ENCODE measurements around the gene DPPA5. TPM values are rescaled to one million over a fixed set of nuclear protein-coding genes. Genes with fewer than 3 reads are reported as not detected.

The DPPA5 gene
- total RNA-seq, 1 experiment from 2014 or later = 1.2 TPM

DNA sequence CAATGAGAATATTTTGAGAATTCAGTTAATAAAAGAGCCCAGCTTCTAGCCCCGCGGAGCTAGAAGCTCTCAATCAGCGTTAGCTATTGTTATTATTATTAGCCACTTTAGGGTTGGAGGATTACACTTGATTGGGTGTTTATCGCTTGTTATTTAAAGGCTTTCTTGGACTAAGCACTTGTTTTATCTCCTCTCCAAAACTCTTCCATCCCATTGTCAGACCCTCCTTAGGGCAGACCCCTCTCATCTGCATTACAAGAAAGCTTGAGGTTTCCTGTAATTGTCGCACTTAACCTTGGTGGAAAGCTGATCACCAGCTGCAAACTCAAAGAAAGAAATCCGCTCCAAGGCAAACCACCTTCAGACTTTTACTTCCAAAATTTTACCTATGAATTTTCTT is 4.8 kb downstream of the DPPA5 start:
- Histone ChIP-seq H3K18ac (ENCODE audit: insufficient read length, low read depth, low read length) (no peak overlapping the region), H2BK120ac (ENCODE audit: low read depth, low read length, poor library complexity, severe bottlenecking) (no peak overlapping the region), H4K5ac (ENCODE audit: insufficient read length, low read depth, low read length) (no peak overlapping the region), H3K4ac (ENCODE audit: low read depth, low read length) (no peak overlapping the region), H3T11ph (ENCODE audit: low read length) (no peak overlapping the region), H2BK20ac (ENCODE audit: low read depth, low read length, poor library complexity, severe bottlenecking) (no peak overlapping the region), H4K91ac (ENCODE audit: insufficient read length, low read depth, low read length) (no peak overlapping the region), H3K4me1 (ENCODE audit: insufficient read depth, low read length) (peaks cover 6% of the 10 kb centered on the region), H2BK15ac (ENCODE audit: low read depth, low read length) (no peak overlapping the region), H2BK12ac (ENCODE audit: insufficient read length, low read depth, low read length) (no peak overlapping the region), H2AK5ac (ENCODE audit: insufficient read length, low read length) (no peak overlapping the region), H3K23ac (ENCODE audit: insufficient read length, low read depth, low read length) (no peak overlapping the region), H3K27me3 (ENCODE audit: insufficient read depth, low read length) (no peaks in the 10 kb centered on the region), H3K23me2 (ENCODE audit: insufficient read length, low read depth, low read length, poor library complexity, severe bottlenecking) (no peaks in the 10 kb centered on the region), H4K8ac (replicated peaks; ENCODE audit: insufficient read length, low read depth, low read length) (no peak overlapping the region), H2BK5ac (ENCODE audit: insufficient read length, low read length) (no peak overlapping the region), H4K20me1 (ENCODE audit: control insufficient read depth, insufficient read depth, insufficient read length) (no peaks in the 10 kb centered on the region), H3K9me3 (ENCODE audit: control insufficient read depth, low read depth, low read length) (no peaks in the 10 kb centered on the region), H3K9ac (ENCODE audit: extremely low read depth, insufficient read length, low read length) (no peak overlapping the region), H3K4me2 (ENCODE audit: insufficient read depth, insufficient read length, low read length) (peak overlapping the region; percentile 30), H3K79me2 (ENCODE audit: insufficient read depth, low read length) (no peaks in the 10 kb centered on the region), H3K14ac (ENCODE audit: insufficient read depth, low read length) (no peak overlapping the region), H2AFZ (ENCODE audit: low read length) (no peak overlapping the region), H3K27ac (ENCODE audit: insufficient read length, low read depth, low read length) (peak overlapping the region; percentile 77), H3K56ac (ENCODE audit: insufficient read length, low read depth, low read length) (no peak overlapping the region), H3K79me1 (ENCODE audit: insufficient read depth, low read depth, low read length, poor library complexity, severe bottlenecking) (no peaks in the 10 kb centered on the region)
- peaks cover 6 to 14% of the 10 kb centered on the region in 2 experiments for H3K9me3 Mint-ChIP-seq
- H3K4me3 Mint-ChIP-seq = peak overlapping the region in 1 of 2 experiments; percentile 30; a peak in 2 of 5 replicates
- peaks cover 3 to 18% (median 11%) of the 10 kb centered on the region in 3 experiments for H3K36me3 Mint-ChIP-seq (ENCODE audit: insufficient read depth in 1 of 3, low read depth in 3 of 3)
- peak; percentile 78 for DNase-seq
- H3K27ac Mint-ChIP-seq = peak overlapping the region; percentile 83 to 98 (median 91); a peak in 6 of 7 replicates
- no CpG with 5 or more reads among the region's 6 CpGs for WGBS (ENCODE audit: extremely low coverage, insufficient read length, low lambda C conversion rate)
- TF ChIP-seq CTCF (conservative IDR thresholded peaks at IDR 0.05) = no peak
- H3K4me1 Mint-ChIP-seq = peaks cover 41 to 48% of the 10 kb centered on the region in 2 experiments
- peaks cover 26% of the 10 kb centered on the region for H3K27me3 Mint-ChIP-seq (ENCODE audit: low read depth)
